Fibroblast of villous mesenchyme (primary cell): Measurements from ENCODE around the gene IARS1. TPM values are rescaled to one million over a fixed set of nuclear protein-coding genes. Genes with fewer than 3 reads are reported as not detected.
A peak's percentile ranks its signal among the peaks of the same experiment; 100 is the strongest.

ENCODE experiments used
- DNase-seq: peaks from one replicate; pipeline ENCODE4 v3.0.0-alpha.2; 2010; ENCODE audit warnings: low read depth
- H3K4me3 ChIP-seq: 2 replicates; pipeline ENCODE4 v1.5.1; 2011; ENCODE audit warnings: low read depth, mild to moderate bottlenecking, low read length
- CTCF ChIP-seq: IDR thresholded peaks from 2 replicates; pipeline ENCODE4 v1.5.1; 2012; ENCODE audit warnings: low read depth, mild to moderate bottlenecking, low read length; ENCODE audit not compliant: insufficient read depth
- total RNA-seq: library from RNA; depleted of rRNA; stranded (reverse); fragments of >200 nt; gene quantifications from 2 replicates; pipeline ENCODE4 v1.2.3, GENCODE V29; 2012

The IARS1 gene
- total RNA-seq, 1 donor: 377 TPM

GRCh38 chr9:92291577-92291976 lies 1.9 kb downstream of the IARS1 start:
- no peak for DNase-seq
- no peak for TF ChIP-seq CTCF
- peak overlapping the region; percentile 96 for H3K4me3 ChIP-seq

GRCh38 chr9:92290785-92291429 lies 2.6 kb downstream of the IARS1 start:
- H3K4me3 ChIP-seq: no peak overlapping the region
- DNase-seq: no peak
- TF ChIP-seq CTCF: no peak

GRCh38 chr9:92289708-92290390 lies 3.6 kb downstream of the IARS1 start:
- peak; percentile 28 for DNase-seq
- no peak overlapping the region for H3K4me3 ChIP-seq
- no peak for TF ChIP-seq CTCF

GRCh38 chr9:92279302-92279701 lies 14.2 kb downstream of the IARS1 start:
- DNase-seq: no peak
- TF ChIP-seq CTCF: no peak
- no peak overlapping the region for H3K4me3 ChIP-seq

GRCh38 chr9:92278110-92278509 lies 15.4 kb downstream of the IARS1 start:
- H3K4me3 ChIP-seq: no peak overlapping the region
- TF ChIP-seq CTCF: no peak
- peak; percentile 50 for DNase-seq

GRCh38 chr9:92276331-92277032 lies 17.0 kb downstream of the IARS1 start:
- no peak for TF ChIP-seq CTCF
- peak; percentile 72 for DNase-seq
- no peak overlapping the region for H3K4me3 ChIP-seq
